ENCODE results near the gene UBAP1L. TPM values are rescaled to one million over a fixed set of nuclear protein-coding genes. Genes with fewer than 3 reads are reported as not detected.

The UBAP1L gene
- total and polyA plus RNA-seq, 2 of the 4 experiments (the other 2 are of a cell fraction) = 0.36 to 1.1 TPM

GRCh38 chr15:65163041-65163440 lies 48.0 kb upstream of the UBAP1L start:
- Histone ChIP-seq H2BK15ac (ENCODE audit: low read depth, low read length) (no peak overlapping the region), H3K14ac (replicated peaks; ENCODE audit: low read depth, low read length) (no peak overlapping the region), H3K79me1 (ENCODE audit: low read depth in 1 of 2, low read length in 2 of 2) (peaks cover 7 to 26% of the 10 kb centered on the region in 2 experiments; a peak in 3 of 4 replicates), H3K36me3 (ENCODE audit: control insufficient read depth, insufficient read depth, low read length) (peaks cover 22% of the 10 kb centered on the region), H3K27me3 (ENCODE audit: control insufficient read depth, insufficient read depth, low read length) (no peaks in the 10 kb centered on the region), H2BK20ac (ENCODE audit: low read depth, low read length) (no peak overlapping the region), H4K8ac (ENCODE audit: low read depth in 2 of 2, low read length in 2 of 2) (no peak overlapping the region), H3K9me3 (ENCODE audit: control insufficient read depth, insufficient read depth, low read length) (no peaks in the 10 kb centered on the region), H2AK9ac (replicated peaks; ENCODE audit: low read depth, low read length, poor library complexity) (no peak overlapping the region), H3K4me3 (ENCODE audit: insufficient read depth, low read depth, low read length) (no peak overlapping the region), H2AFZ (replicated peaks; ENCODE audit: low read length, poor library complexity) (no peak overlapping the region), H3K4me2 (ENCODE audit: low read depth, low read length) (no peak overlapping the region), H3K4me1 (ENCODE audit: control insufficient read depth, insufficient read depth, low read length) (no peaks in the 10 kb centered on the region), H3K4ac (ENCODE audit: low read depth, low read length) (no peak overlapping the region), H2AK5ac (ENCODE audit: low read depth, low read length) (no peak overlapping the region), H2BK120ac (ENCODE audit: low read depth, low read length) (no peak overlapping the region), H3K9ac (ENCODE audit: low read depth, low read length) (no peak overlapping the region), H3K23ac (ENCODE audit: low read depth, low read length) (no peak overlapping the region), H2BK5ac (ENCODE audit: low read depth, low read length, poor library complexity, severe bottlenecking) (no peak overlapping the region), H4K91ac (ENCODE audit: insufficient read depth, low read depth, low read length) (no peak overlapping the region), H3K56ac (ENCODE audit: extremely low read depth, insufficient read depth, low read length) (no peak overlapping the region), H3K18ac (ENCODE audit: low read depth, low read length) (no peak overlapping the region), H4K5ac (ENCODE audit: low read depth, low read length) (no peak overlapping the region), H3K27ac (ENCODE audit: insufficient read depth, low read length) (no peak overlapping the region), H3K9me1 (ENCODE audit: insufficient read depth, low read length) (0 out of 2 replicates have a peak, but pooled peaks cover 3% of the 10 kb centered on the region), H4K20me1 (ENCODE audit: insufficient read depth, low read length) (peaks cover 10% of the 10 kb centered on the region; the same call in 1 of the 2 replicates)
- intact Hi-C loops (cut with micrococcal nuclease) (loop anchor here (10.0 kb wide), 1 partner anchor 48 kb away; the partner anchor contains the start of gene UBAP1L), in situ Hi-C loops (cut with MboI; ENCODE audit: low sequenced_read_pairs) (no loop called here), dilution Hi-C loops (cut with HindIII; ENCODE audit: low sequenced_read_pairs, unreplicated experiment) (no loop called here)
- ATAC-seq (ENCODE audit: low read depth) (no peak), DNase-seq (peak; percentile 55)
- ChIA-PET POLR2A (ENCODE audit: unreplicated experiment) (no interaction called here), CTCF (no interaction called here)
- TF ChIP-seq NFE2L2 (IDR thresholded peaks at IDR 0.05; ENCODE audit: low read depth, low read length) = no peak
- TF ChIP-seq CHD1 (IDR thresholded peaks at IDR 0.05; ENCODE audit: low read depth, low read length) = no peak
- no peak for TF ChIP-seq CEBPB (IDR thresholded peaks at IDR 0.05; ENCODE audit: low read depth, low read length)
- TF ChIP-seq MAFK (IDR thresholded peaks at IDR 0.05; ENCODE audit: low read depth, low read length) = no peak
- TF ChIP-seq ELK1 (IDR thresholded peaks at IDR 0.05; ENCODE audit: borderline replicate concordance, low read depth, low read length) = no peak
- TF ChIP-seq RAD21 (IDR thresholded peaks at IDR 0.05; ENCODE audit: low read length) = no peak
- no peak for TF ChIP-seq POLR2A (IDR thresholded peaks at IDR 0.05; ENCODE audit: low read depth, low read length)
- no peak for TF ChIP-seq MXI1 (IDR thresholded peaks at IDR 0.05; ENCODE audit: borderline replicate concordance, low read depth, low read length)
- TF ChIP-seq MAZ (IDR thresholded peaks at IDR 0.05; ENCODE audit: borderline replicate concordance, low read depth, low read length) = no peak
- 100% methylated on average over 2 of the region's 4 CpGs; no CpG with 5 or more reads in 1 of the 2 experiments for WGBS, 2 experiments (ENCODE audit: extremely low coverage in 2 of 2, insufficient read length in 1 of 2)
- no TSS peak for BruUV-seq (replicated peaks)
